GM18517 (cell line): ENCODE results near the gene BPIFA3.

Source experiments
- ATAC-seq: cut with Tn5 transposase; IDR thresholded peaks from one replicate; pipeline ENCODE4 v1.9.1; 2021; ENCODE audit warnings: mild to moderate bottlenecking, moderate library complexity; ENCODE audit not compliant: unreplicated experiment

The BPIFA3 gene

DNA sequence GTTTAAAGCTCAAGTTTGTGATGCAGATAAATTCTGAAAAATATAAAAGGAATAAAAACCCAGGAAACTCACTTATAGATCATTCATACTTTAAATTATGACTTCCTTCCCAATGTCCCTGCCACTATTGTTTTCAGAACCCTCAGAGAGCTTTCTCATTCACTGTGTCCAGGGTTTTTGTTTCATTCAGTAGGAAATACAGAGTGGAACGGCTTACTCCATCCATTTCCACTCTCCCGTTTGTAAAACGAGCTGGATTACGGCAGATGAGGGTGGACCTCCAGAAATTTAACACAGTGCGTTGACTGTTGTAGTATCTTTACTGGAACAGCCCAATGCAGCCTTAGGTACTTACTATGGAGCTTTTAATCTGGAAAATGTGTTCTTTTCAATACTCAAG is 42.2 kb downstream of the BPIFA3 start:
- no peak for ATAC-seq

DNA sequence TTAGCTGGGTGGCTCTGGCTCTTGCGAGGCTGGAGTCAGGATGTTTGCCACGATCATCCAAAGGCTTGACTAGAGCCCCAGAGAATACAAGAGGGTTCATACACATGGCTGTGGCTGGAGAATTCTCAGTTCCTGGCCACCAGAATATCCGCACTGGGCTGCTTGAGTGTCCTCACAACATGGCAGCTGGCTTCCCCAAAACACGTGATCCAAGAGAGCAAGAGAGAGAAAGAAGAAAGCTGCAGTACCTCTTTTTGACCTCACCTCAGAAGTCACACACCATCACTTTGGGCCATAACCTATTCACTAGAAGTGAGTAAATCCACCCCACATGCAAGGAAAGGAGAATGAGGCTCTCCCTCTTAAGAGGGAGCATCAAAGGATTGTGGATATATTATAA is 44.3 kb downstream of the BPIFA3 start:
- no peak for ATAC-seq

DNA sequence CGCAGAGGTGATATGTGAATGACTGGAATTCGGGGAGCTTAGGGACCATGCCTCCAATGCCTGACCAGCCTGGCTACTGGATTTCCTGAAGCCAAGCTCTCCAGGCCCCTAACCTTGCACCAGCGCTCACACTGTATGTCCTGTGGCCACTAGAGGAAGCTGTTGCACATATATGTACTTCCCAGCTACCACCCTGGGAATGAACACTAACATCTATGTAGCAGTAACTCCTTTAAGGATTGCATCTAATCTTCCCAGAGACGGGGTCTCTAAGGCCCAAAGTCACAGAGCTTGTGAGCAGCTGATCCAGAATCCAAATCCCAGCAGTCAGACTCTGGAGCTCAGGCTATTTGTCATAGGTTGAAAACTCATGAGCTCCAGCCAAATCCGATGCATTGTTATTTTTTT is 45.5 kb downstream of the BPIFA3 start:
- ATAC-seq = no peak

DNA sequence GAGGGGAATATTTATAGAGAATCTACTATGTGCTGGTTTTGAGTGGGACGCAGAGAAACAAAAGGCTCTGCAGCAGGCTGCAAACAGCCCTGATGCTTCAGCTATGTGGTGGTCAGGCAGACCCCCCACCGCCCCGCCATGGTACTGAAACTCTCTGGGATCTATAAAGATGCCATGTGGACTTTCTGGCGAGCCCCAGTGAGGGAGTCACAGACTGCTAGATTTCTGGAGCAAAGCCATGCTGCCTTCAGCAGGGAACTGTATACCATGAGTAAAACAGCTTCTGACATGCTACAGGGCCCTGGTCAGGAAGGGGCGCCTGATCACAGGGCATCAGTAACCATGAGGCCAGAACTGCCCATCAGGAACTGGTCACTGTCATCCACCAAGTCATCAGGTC is 46.6 kb downstream of the BPIFA3 start:
- no peak for ATAC-seq

DNA sequence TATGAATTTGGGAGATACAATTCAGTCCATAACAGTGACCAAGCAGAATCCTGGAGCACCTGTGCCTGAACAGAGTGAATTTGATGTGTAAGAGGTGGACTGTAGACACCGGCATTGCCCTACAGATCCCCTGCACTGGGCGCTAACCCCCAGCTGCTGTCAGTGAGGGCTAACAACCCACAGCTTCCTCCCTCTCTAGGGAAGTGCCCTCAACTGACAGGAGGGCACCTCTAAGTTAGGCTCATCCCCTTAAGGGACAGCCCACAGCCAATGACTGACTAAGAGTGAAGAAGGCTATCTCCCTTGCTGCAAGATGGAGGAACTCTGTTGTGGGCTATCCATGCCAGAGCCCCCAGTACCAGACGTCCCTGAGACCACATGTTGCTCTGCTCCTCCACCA is 50.5 kb downstream of the BPIFA3 start:
- no peak for ATAC-seq

DNA sequence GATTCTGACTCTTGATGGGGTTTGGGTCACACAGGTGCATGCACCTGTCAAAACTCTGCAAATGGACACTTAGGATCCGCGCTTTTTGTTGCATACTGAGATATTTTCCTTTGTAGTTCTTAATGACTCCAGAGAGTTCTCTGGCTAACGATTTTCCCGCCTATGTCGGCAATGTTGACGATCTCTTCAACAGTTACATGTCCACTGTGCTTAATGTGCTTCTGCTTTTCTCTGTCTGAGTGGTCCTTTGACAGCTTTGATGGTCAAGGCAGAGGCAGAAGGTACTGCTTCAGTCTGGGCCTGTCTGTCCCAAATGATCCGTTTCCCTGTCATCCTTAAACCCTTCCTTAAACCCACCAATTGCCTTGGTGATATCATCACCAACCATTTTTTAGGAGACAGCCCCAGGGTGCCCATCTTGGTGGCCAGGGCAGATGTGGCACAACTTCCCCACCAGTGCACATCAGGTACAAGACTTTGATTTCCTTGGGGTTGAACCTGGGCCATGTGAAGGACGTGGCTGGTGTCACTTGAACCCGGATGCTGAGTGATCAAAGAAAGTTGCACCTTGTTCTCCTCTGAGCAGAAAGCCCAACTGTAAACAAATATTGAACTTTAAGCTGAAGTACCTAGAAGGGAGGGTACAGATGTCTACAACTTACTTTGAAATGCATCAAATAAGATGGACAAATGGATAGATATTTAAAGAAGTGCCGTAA is 55.2 kb downstream of the BPIFA3 start:
- no peak for ATAC-seq

DNA sequence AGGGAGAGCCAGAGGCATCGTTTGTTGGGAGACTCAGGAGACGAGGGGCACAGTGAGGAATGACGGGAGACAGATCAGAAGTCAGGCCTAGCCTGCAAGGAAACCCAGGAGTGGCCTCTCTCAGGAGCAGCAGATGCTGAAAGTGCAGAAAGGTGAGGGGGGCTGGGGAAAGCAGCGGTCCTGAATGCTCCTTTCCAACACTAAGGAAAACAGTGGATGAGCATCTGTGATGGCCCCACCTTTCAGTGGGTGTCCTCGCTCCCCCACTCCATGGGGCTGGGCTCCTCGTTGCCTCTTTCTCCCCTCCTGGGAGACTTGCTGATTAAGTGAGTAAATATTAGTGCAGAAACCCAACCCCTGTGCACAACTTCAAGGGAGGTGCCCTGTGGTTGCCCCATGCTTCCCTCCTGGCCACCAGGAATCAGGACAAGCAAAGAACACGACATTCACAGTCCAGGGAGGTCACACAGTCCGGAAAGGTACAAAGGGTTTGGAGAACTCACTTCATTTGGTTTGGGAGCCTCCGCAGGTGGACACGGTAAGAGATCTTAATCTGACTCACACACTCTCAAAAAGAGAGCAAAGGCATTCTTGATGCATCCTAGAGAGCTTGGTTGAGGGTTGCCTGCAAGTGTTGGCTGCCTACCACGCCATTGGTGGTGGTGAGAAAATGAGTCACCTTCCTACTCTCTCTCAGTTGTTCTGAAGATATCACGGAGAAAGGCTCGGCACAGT is 56.1 kb downstream of the BPIFA3 start:
- no peak for ATAC-seq

DNA sequence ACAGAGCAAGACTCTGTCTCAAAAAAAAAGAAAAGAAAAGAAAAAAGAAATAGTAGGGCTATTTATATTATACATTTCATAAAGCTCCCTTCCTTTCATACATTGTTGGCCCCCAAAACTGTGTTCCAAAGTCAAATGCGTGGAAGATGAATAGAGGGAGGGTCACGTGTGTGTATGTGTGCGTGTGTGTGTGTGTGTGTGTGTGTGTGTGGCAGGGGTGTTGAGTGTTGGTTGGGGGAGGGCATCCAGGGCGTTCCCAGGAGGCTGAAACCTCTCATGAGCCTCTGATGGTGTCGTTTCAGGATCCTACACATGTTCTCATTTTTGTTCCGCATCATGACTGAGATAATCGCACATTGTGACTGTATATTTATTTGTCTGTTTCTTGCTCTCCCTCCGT is 58.1 kb downstream of the BPIFA3 start:
- ATAC-seq = no peak

DNA sequence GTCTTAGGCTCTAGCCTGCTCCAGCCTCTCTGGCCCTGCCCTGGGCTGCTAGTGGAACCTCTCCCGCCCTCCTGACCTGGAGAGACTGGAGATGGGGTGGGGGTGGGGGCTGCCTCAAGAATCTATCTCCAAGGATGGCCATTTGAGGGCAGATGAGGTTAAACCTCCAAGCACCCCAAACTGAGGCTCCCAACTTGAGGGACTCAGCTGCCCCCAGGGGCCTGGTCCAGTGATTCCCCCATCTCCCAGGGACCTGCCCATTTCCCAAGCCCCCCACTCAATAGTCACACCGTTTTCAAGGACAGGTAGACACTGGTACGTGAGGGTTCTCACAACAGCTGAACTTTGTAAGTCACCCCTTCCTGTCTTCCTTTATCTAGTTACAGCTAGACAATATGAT is 58.7 kb downstream of the BPIFA3 start:
- ATAC-seq = no peak

DNA sequence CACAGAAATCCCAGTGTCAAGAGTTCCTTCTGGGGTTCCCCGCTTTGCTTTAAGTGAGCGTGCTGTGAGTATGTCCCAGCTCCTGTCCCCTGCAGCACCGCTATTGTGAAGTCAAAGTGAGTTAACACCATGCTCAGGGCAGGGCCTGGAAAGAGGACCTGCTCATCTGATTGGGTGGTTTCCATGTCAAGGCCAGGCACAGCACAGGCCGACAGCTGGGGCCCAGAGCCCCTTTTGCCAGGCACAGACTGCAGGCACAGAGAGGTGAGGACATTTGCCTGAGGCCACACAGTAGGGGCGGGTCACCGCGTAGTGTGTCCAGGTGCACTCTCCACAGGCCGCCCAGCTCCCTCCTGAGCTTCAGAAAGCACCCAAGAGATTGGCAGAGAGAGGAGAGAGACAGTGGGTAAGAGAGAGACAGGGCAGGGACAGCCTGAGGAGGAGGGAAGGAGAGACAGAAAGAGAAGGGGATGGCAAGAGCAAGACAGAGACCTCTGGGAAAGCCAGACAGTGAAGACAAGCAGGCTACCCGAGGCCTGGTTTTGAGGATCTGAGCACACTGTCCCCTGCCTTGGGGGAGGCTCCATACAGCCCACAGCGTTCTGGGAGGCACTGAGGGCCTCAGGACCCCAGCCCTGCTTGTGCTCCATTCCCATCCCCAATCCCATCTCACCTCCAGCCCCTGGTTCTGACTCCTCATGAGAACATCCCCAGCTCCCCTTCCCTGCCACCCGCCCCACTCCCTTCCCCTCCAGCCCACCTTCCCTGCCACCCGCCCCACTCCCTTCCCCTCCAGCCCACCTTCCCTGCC is 59.4 kb downstream of the BPIFA3 start:
- no peak for ATAC-seq
